HG03575 (cell line): Measurements from ENCODE around the gene BMERB1.
"Not testable (repeated sequence)": the region's sequence is repeated elsewhere in the genome, so short reads cannot be mapped to it uniquely, and the experiment has no call there.

ENCODE experiments used
- ATAC-seq: cut with Tn5 transposase; IDR thresholded peaks from one replicate; pipeline ENCODE4 v1.9.1; 2021; ENCODE audit not compliant: unreplicated experiment, insufficient number of reproducible peaks, low FRiP score; ENCODE audit errors: extremely low read depth

The BMERB1 gene

GRCh38 chr16:15454933-15455332 lies 20.5 kb downstream of the BMERB1 start:
- not testable (repeated sequence) for ATAC-seq

DNA sequence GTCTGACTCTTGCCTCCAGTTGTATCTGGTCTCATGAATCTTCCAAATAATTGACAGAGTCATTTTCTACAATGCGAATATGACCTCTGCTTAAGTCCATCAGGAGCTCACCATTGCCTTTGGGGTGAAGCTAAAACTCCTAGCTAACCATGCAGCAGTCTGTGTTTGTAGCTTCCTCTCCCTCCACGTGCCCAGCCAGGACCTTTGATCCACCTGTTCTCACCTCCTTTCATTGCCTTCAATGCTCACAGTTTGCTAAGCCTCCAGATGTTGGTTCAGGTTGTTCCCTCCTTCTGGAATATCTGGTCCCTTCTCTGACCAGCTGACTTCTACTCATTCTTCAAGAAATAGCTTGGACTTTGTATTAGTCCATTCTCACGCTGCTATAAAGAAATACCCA lies 23.0 kb downstream of the BMERB1 start:
- ATAC-seq, result no peak

- ATAC-seq, result no peak
These were observed 23.6 kb downstream of the BMERB1 start for GRCh38 chr16:15457958-15458357.

GRCh38 chr16:15459791-15460190 lies 25.4 kb downstream of the BMERB1 start:
- no peak for ATAC-seq

DNA sequence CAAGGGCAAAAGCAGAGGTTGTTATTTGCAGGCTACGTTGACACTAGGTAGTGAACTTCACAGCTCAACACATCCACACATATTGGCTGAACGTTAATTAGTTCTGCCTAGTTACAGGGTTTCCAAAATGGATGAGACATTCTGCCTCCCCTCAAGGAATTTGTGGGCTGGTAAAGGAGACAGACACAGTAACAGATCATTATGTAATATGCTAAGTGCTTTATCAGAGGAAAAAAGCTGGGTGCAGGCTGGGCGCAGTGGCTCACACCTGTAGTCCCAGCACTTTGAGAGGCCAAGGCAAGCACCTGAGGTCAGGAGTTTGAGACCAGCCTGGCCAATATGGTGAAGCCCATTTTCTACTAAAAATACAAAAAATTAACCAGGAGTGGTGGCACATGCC lies 26.2 kb downstream of the BMERB1 start:
- no peak for ATAC-seq

GRCh38 chr16:15461376-15461775 lies 27.0 kb downstream of the BMERB1 start:
- no peak for ATAC-seq

- no peak for ATAC-seq
These were observed 30.2 kb downstream of the BMERB1 start for GRCh38 chr16:15464401-15465186.

DNA sequence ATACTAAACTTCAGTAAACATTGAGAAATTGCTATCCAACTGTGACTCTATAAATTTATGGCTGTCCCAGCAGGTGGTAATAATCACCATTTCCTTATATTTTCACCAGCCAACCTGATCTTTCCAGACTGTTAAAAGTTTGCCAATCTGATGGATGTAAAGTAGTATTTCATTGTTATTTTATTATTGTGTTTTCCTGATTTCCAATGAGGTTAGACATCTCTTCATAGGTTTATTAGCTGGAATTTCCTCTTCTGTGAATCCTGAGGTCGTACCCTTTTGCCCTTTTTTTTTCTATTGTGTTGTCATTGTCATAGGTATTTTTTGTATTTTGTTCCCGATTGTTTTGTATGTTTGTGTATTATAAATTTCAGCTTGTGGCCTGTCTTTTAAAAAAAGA lies 31.7 kb downstream of the BMERB1 start:
- no peak for ATAC-seq

DNA sequence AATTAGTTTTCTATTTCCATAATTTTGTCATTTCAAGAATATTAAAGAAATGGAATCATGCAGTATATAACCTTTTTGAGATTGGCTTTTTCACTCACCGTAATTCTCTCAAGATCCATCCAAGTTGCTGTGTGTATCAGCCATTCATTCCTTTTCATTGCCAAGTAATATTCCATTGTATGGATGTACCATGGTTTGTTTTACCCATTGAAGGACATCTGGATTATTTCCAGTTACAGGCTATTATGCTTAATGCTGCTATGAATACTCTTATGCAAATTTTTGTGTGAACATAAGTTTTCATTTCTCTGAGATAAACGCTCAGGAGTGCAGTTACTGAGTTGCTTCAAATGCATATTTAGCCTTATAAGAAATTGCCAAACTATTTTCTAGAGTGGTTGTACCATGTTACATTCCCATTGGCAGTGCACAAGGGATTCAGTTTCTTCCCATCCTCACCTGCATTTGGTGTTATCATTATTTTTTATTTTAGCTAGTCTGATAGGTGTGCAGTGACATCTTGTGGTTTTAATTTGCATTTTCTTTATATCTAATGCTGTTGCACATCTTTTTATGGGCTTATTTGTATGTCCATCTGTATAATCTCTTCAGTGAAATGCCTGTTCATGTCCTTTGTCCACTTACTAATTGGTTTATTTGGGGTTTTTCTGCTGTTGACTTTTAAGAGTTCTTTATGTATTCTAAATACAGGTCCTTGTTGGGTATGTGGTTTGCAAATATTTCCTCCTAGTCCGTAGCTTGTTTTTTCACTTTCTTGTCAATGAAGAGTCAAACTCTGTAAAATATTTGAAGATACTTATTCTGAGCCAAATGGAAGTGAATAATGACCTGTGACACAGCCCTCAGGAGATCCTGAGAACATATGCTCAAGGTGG lies 32.7 kb downstream of the BMERB1 start:
- ATAC-seq, result no peak

DNA sequence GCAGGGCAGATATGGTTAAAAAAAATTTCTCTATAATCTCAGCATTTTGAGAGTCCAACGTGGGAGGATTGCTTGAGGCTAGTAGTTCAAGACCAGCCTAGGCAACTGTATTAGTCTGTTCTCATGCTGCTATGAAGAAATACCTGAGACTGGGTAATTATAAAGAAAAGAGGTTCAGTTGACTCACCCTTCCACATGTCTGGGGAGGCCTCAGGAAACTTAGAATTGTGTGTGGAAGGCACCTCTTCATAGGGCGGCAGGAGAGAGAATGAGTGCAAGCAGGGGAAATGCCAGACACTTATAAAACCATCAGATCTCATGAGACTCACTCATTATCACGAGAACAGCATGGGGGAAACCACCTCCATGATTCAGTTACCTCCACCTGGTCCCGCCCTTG lies 42.6 kb downstream of the BMERB1 start:
- not testable (repeated sequence) for ATAC-seq

GRCh38 chr16:15477802-15478201 lies 43.4 kb downstream of the BMERB1 start:
- ATAC-seq, result no peak

DNA sequence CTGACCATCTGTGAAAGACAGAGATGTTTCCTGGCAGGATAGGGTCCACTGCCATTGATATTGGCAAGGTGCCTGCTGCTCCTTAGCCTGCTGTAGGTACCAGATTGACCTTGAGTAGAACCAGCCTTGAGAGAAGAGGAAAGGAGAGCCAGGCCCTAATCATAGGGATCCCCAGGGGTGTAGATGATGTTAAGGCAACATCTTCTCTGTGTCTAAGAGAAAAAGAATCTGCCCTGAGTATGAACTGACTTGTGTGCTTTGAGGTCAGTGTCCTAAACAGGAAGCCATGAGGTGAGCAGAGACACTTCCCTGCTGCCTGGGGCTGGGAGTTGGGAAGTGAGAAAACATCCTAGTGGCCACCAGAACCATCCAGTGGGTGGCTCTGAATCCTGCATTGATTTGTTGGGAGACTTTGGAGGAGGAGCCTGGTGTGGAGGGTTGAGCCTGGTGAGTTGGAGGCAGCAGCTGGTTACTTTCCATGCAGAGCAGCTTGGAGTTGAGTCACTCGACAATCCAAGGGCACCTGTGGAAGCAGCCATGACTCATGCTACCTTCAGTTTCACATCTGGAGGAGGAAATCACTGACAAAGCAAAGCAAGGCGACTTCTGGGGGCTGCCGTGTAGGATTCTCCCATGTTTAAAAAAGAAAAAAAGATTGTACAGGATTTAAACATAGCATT lies 47.8 kb downstream of the BMERB1 start:
- ATAC-seq, result no peak

GRCh38 chr16:15482748-15483298 lies 48.4 kb downstream of the BMERB1 start:
- no peak for ATAC-seq

- no peak for ATAC-seq
These were observed 49.5 kb downstream of the BMERB1 start for GRCh38 chr16:15483857-15484256.

DNA sequence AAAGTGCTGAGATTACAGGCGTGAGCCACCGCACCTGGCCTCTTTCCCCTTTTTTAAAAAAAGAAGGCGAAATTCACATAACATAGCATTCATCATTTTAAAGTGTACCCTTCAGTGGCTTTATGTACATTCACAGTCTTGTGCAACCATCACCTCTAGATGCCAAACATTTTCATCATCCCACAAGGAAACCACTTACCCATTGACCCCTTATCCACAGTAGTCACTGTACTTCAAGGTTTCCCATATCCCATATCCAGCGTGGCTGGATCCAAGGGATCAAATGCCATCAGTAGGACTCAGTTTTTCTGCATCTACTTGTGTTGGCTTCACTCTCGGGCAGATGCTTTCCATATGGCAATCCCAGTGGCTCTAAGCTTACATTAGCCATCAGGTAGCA lies 50.3 kb downstream of the BMERB1 start:
- no peak for ATAC-seq

GRCh38 chr16:15485175-15485574 lies 50.8 kb downstream of the BMERB1 start:
- ATAC-seq, result no peak

- no peak for ATAC-seq
These were observed 52.3 kb downstream of the BMERB1 start for GRCh38 chr16:15486661-15487060.

- ATAC-seq, result no peak
These were observed 53.2 kb downstream of the BMERB1 start for GRCh38 chr16:15487336-15488284.
